Measurements from ENCODE around the gene SEMA5A. TPM values are rescaled to one million over a fixed set of nuclear protein-coding genes. Genes with fewer than 3 reads are reported as not detected.

SEMA5A gene
- total RNA-seq, 1 donor from 2014 or later = 13.8 TPM

DNA sequence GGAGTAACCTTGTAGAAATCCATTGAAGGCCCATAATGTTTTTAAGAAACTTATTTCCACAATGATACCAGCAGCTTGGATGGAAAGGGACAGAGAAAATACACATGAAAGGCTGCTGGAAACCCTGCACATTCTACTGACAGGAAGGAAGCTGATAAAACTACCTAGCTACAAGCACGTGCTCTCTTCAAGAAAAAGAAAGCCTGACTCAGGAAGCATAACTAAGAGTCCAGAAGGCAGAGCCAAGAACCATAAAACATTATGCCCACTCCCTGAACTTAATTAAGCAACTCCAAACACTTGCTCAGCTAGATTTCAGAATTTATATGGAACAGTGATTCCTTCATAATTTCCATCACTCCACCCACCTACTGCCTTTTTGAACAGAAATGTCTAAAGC, 430.8 kb downstream of the SEMA5A start:
- Mint-ChIP-seq H3K36me3 (ENCODE audit: low read depth, unreplicated experiment) (peaks cover 18% of the 10 kb centered on the region), H3K9me3 (ENCODE audit: unreplicated experiment) (peaks cover 2% of the 10 kb centered on the region), H3K27me3 (ENCODE audit: low read depth, unreplicated experiment) (no peaks in the 10 kb centered on the region), H3K4me3 (ENCODE audit: unreplicated experiment) (no peak overlapping the region), H3K4me1 (ENCODE audit: low read depth, unreplicated experiment) (peaks cover 9% of the 10 kb centered on the region), H3K27ac (ENCODE audit: unreplicated experiment) (no peak overlapping the region)
- Histone ChIP-seq H3K79me2 (ENCODE audit: insufficient read depth, low read length) (no peaks in the 10 kb centered on the region), H3K4me2 (ENCODE audit: low read length) (no peak overlapping the region), H3K36me3 (ENCODE audit: insufficient read depth, low read length) (no peaks in the 10 kb centered on the region), H3K4me1 (ENCODE audit: insufficient read depth, low read length) (no peaks in the 10 kb centered on the region), H3K27me3 (ENCODE audit: insufficient read depth, low read length) (no peaks in the 10 kb centered on the region), H3K4me3 (ENCODE audit: insufficient read depth, low read depth, low read length) (no peak overlapping the region), H3K9me3 (ENCODE audit: insufficient read depth, low read depth, low read length) (no peaks in the 10 kb centered on the region), H3K9ac (ENCODE audit: low read length) (no peak overlapping the region), H4K20me1 (ENCODE audit: insufficient read depth, low read length) (no peaks in the 10 kb centered on the region), H3K27ac (ENCODE audit: low read depth, low read length) (no peak overlapping the region), H2AFZ (ENCODE audit: low read depth, low read length) (no peak overlapping the region)
- no peak for FAIRE-seq
- DNase-seq (ENCODE audit: low read depth) = no peak
- TF ChIP-seq, protein P1, sequence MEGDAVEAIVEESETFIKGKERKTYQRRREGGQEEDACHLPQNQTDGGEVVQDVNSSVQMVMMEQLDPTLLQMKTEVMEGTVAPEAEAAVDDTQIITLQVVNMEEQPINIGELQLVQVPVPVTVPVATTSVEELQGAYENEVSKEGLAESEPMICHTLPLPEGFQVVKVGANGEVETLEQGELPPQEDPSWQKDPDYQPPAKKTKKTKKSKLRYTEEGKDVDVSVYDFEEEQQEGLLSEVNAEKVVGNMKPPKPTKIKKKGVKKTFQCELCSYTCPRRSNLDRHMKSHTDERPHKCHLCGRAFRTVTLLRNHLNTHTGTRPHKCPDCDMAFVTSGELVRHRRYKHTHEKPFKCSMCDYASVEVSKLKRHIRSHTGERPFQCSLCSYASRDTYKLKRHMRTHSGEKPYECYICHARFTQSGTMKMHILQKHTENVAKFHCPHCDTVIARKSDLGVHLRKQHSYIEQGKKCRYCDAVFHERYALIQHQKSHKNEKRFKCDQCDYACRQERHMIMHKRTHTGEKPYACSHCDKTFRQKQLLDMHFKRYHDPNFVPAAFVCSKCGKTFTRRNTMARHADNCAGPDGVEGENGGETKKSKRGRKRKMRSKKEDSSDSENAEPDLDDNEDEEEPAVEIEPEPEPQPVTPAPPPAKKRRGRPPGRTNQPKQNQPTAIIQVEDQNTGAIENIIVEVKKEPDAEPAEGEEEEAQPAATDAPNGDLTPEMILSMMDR (IDR thresholded peaks at IDR 0.05; ENCODE audit: insufficient read depth, low read depth, low read length) = no peak
- no peak for TF ChIP-seq EZH2 (IDR thresholded peaks at IDR 0.05; ENCODE audit: insufficient read depth, low read length)

DNA sequence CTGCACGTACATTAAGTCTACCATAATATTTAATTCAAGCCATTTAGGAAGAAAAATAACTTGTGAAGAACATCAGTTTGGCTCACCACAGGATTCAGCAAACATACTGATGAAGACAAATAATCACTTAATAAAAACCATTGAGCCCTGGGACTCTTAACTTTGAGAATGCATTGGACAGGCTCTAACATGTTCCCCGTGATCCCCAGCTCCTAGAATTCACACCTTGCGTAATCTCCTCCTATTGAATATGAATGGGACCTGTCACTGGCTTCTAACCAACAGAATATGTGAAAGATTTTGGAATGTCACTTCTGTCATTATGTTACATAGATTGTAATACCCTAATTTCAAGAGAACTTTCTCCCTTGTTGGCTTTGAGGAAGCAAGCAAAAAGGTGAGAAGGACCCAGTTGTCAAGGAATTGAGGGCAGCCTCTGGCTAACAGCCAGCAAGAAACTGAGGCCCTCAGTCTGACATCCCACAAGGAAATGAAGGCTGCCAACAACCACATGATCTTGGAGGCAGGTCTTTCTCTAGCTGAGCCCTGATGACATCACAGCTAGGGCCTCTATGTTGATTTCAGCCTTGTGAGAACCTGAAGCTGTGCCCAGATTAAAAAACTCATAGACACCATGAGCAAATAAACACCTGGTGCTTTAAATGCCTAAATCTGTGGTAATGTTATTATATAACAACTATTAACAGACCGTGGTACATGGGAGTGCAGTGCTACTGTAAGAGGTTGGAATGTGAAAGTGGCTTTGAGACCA, 433.2 kb downstream of the SEMA5A start:
- Mint-ChIP-seq H3K4me1 (ENCODE audit: low read depth, unreplicated experiment) (peaks cover 9% of the 10 kb centered on the region), H3K36me3 (ENCODE audit: low read depth, unreplicated experiment) (peaks cover 18% of the 10 kb centered on the region), H3K27ac (ENCODE audit: unreplicated experiment) (no peak overlapping the region), H3K4me3 (ENCODE audit: unreplicated experiment) (no peak overlapping the region), H3K9me3 (ENCODE audit: unreplicated experiment) (peaks cover 2% of the 10 kb centered on the region), H3K27me3 (ENCODE audit: low read depth, unreplicated experiment) (no peaks in the 10 kb centered on the region)
- Histone ChIP-seq H3K27me3 (ENCODE audit: insufficient read depth, low read length) (no peaks in the 10 kb centered on the region), H3K4me1 (ENCODE audit: insufficient read depth, low read length) (no peaks in the 10 kb centered on the region), H3K9ac (ENCODE audit: low read length) (no peak overlapping the region), H2AFZ (ENCODE audit: low read depth, low read length) (no peak overlapping the region), H3K27ac (ENCODE audit: low read depth, low read length) (no peak overlapping the region), H3K79me2 (ENCODE audit: insufficient read depth, low read length) (no peaks in the 10 kb centered on the region), H3K36me3 (ENCODE audit: insufficient read depth, low read length) (no peaks in the 10 kb centered on the region), H3K4me2 (ENCODE audit: low read length) (no peak overlapping the region), H3K4me3 (ENCODE audit: insufficient read depth, low read depth, low read length) (no peak overlapping the region), H4K20me1 (ENCODE audit: insufficient read depth, low read length) (no peaks in the 10 kb centered on the region), H3K9me3 (ENCODE audit: insufficient read depth, low read depth, low read length) (no peaks in the 10 kb centered on the region)
- no peak for TF ChIP-seq EZH2 (IDR thresholded peaks at IDR 0.05; ENCODE audit: insufficient read depth, low read length)
- TF ChIP-seq, protein P1 (IDR thresholded peaks at IDR 0.05; ENCODE audit: insufficient read depth, low read depth, low read length) = no peak
- DNase-seq (ENCODE audit: low read depth) (peak; percentile 21), FAIRE-seq (peak; percentile 41)

DNA sequence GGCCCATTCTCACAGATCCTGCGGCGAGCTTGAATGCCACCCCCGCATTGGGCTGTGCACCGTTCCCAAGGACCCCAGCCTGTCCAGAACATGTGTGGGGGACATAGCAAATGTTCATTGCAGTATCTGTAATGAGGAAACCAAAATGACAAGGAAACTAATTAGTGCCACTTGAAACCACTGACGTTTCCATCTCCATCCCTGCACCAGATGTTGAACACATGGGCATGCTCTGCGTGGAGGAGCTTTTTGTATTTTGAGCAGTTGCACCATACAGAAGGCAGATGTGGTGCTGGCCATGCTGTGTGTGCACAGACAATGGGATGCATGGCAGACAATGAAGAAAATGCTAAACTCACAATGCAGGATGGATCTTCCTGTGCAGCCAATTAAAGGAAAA, 437.7 kb downstream of the SEMA5A start:
- DNase-seq (ENCODE audit: low read depth) (no peak), FAIRE-seq (no peak)
- Histone ChIP-seq H3K79me2 (ENCODE audit: insufficient read depth, low read length) (no peaks in the 10 kb centered on the region), H3K9me3 (ENCODE audit: insufficient read depth, low read depth, low read length) (no peaks in the 10 kb centered on the region), H3K36me3 (ENCODE audit: insufficient read depth, low read length) (no peaks in the 10 kb centered on the region), H3K4me2 (ENCODE audit: low read length) (no peak overlapping the region), H2AFZ (ENCODE audit: low read depth, low read length) (no peak overlapping the region), H3K4me3 (ENCODE audit: insufficient read depth, low read depth, low read length) (no peak overlapping the region), H3K27ac (ENCODE audit: low read depth, low read length) (no peak overlapping the region), H3K27me3 (ENCODE audit: insufficient read depth, low read length) (no peaks in the 10 kb centered on the region), H3K9ac (ENCODE audit: low read length) (no peak overlapping the region), H4K20me1 (ENCODE audit: insufficient read depth, low read length) (no peaks in the 10 kb centered on the region), H3K4me1 (ENCODE audit: insufficient read depth, low read length) (peaks cover 9% of the 10 kb centered on the region)
- H3K4me1 Mint-ChIP-seq (ENCODE audit: low read depth, unreplicated experiment) = peaks cover 33% of the 10 kb centered on the region
- no peak overlapping the region for H3K27ac Mint-ChIP-seq (ENCODE audit: unreplicated experiment)
- no peaks in the 10 kb centered on the region for H3K9me3 Mint-ChIP-seq (ENCODE audit: unreplicated experiment)
- TF ChIP-seq EZH2 (IDR thresholded peaks at IDR 0.05; ENCODE audit: insufficient read depth, low read length) = no peak
- TF ChIP-seq, protein P1 (IDR thresholded peaks at IDR 0.05; ENCODE audit: insufficient read depth, low read depth, low read length) = no peak
- no peak overlapping the region for H3K4me3 Mint-ChIP-seq (ENCODE audit: unreplicated experiment)
- H3K36me3 Mint-ChIP-seq (ENCODE audit: low read depth, unreplicated experiment) = no peaks in the 10 kb centered on the region
- H3K27me3 Mint-ChIP-seq (ENCODE audit: low read depth, unreplicated experiment) = no peaks in the 10 kb centered on the region

All from astrocyte (in vitro differentiated cells and primary cell).